Measurements from ENCODE around the gene HAVCR1.

HAVCR1 gene

DNA sequence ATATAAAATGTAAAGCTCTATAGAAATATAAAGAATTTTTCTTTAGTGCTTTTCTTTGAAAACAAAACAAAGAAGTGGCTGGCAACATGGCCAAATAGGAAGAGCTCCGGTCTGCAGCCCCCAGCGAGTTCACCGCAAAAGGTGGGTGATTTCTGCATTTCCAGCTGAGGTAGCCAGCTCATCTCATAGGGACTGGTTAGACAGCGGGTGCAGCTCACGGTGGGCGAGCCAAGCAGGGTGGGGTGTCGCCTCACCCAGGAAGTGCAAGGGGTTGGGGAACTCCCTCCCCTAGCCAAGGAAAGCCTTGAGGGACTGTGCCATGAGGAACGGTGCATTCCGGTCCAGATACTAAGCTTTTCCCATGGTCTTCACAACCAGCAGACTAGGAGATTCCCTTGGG, 74.9 kb downstream of the HAVCR1 start:
- no peak for FAIRE-seq

DNA sequence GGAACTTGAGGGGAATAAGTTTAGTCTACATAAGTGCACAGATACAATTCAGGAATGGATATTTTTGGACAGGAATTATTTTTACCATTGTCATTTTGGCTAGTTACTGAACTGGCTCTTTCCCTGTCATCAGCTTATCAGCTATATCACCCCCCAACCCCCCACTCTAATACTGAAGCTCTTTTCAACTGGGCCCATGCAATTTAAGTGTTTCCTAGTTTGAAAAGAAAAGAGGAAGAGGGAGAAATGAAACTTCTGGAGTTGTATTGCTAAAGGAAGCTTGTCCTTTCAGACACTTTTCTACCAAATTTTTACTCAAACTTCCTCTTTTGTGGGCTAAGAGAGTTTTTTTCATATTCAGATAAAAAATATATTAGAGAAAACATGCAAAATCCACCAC, 77.4 kb downstream of the HAVCR1 start:
- FAIRE-seq: no peak
